Measurements from ENCODE around the gene SF3B5.

GRCh38 chr6:144066255-144066654, 29.1 kb downstream of the SF3B5 start:
- TF ChIP-seq CTCF (IDR thresholded peaks at IDR 0.05), result no peak
- TF ChIP-seq POLR2A (IDR thresholded peaks at IDR 0.05), result no peak

Measured in transverse colon (tissue), 3 donors.